ENCODE measurements around the gene TLE5.

GRCh38 chr19:3062165-3063105 lies at the start of gene TLE5:
- TF ChIP-seq POLR2A (IDR thresholded peaks at IDR 0.05; ENCODE audit: low read depth, low read length): no peak; the same call in 1 of the 2 replicates
- TF ChIP-seq CTCF (conservative IDR thresholded peaks at IDR 0.05; ENCODE audit: low read depth, low read length): no peak
- TF ChIP-seq RCOR1 (IDR thresholded peaks at IDR 0.05; ENCODE audit: insufficient replicate concordance, low read length): no peak
- no peak for TF ChIP-seq RAD21 (IDR thresholded peaks at IDR 0.05; ENCODE audit: low read length)
- TF ChIP-seq CHD1 (IDR thresholded peaks at IDR 0.05; ENCODE audit: low read depth, low read length): no peak
- TF ChIP-seq CEBPB (IDR thresholded peaks at IDR 0.05; ENCODE audit: low read depth, low read length): no peak
- no peak for TF ChIP-seq SMC3 (IDR thresholded peaks at IDR 0.05; ENCODE audit: low read depth, low read length)
- no peak for TF ChIP-seq USF2 (IDR thresholded peaks at IDR 0.05; ENCODE audit: low read depth, low read length)
- TF ChIP-seq FOS (IDR thresholded peaks at IDR 0.05; ENCODE audit: low read depth, low read length): no peak
- TF ChIP-seq RFX5 (IDR thresholded peaks at IDR 0.05; ENCODE audit: low read depth, low read length): no peak
- no peak for TF ChIP-seq MXI1 (IDR thresholded peaks at IDR 0.05; ENCODE audit: borderline replicate concordance, low read depth, low read length)
- no peak for TF ChIP-seq BHLHE40 (IDR thresholded peaks at IDR 0.05; ENCODE audit: low read depth, low read length)
- TF ChIP-seq ELK1 (IDR thresholded peaks at IDR 0.05; ENCODE audit: borderline replicate concordance, low read depth, low read length): no peak

Data from IMR-90 (cell line).